Breast epithelium (tissue), 3 donors: Measurements from ENCODE around the gene CPNE7.

ENCODE experiments used
- CTCF ChIP-seq, 3 donors: fragments of 450-650 bp; IDR thresholded peaks; one replicate each; pipeline ENCODE4 v1.5.1; 2016 to 2017; ENCODE audit warnings: antibody characterized with exemption in 3 of 3, mild to moderate bottlenecking in 3 of 3, moderate library complexity in 3 of 3
- POLR2A ChIP-seq: fragments of 450-650 bp; IDR thresholded peaks from one replicate; pipeline ENCODE4 v1.6.1; 2016; ENCODE audit warnings: antibody characterized with exemption, mild to moderate bottlenecking, moderate library complexity
- POLR2AphosphoS5 ChIP-seq, 3 donors: sonication (generic); formaldehyde crosslinking; IDR thresholded peaks; one replicate each; pipeline ENCODE4 v1.6.1; 2017; ENCODE audit warnings: antibody characterized with exemption in 3 of 3

- no peak for TF ChIP-seq CTCF (IDR thresholded peaks at IDR 0.05)
- TF ChIP-seq POLR2A: no peak
- no peak for TF ChIP-seq POLR2AphosphoS5 (IDR thresholded peaks at IDR 0.05)
These were observed 1.6 kb downstream of the CPNE7 start for GRCh38 chr16:89577055-89577759.
